ENCODE results near the gene PCDHGA11.
A peak's percentile ranks its signal among the peaks of the same experiment; 100 is the strongest.
"Not testable (repeated sequence)": the region's sequence is repeated elsewhere in the genome, so short reads cannot be mapped to it uniquely, and the experiment has no call there.

The PCDHGA11 gene

DNA sequence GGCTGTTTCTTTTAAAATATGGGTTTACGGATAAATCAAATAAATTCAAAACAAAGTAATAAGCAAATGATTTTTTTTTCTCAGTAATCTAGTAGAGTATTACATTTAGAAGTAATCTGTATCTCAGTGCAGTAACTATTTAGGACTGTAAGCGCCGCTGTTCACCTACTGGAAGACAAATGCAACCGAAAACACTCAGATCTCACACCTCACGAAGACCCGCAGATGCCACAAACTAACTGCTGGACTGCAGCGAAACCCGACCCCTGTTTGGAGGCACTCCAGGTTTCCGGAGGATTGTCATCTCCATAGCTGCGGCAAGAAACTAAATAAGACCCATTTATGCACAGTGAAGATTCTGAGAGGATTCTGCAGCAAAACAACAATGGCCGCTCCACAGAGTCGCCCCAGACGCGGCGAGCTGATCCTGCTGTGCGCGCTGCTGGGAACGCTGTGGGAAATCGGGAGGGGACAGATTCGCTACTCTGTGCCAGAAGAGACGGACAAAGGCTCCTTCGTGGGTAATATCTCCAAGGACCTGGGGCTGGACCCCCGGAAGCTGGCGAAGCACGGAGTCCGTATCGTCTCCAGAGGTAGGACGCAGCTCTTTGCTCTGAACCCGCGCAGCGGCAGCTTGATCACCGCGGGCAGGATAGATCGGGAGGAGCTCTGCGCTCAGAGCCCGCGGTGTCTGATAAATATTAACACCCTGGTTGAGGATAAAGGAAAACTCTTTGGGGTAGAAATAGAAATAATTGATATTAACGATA is 28.2 kb upstream of the PCDHGA11 start, which contains the start of gene PCDHGA8:
PCDHGA8 (plus strand) TSS at position 205 of the 770 bp plus-strand sequence; CDS start at position 386, 181 bp downstream.
- H3K4me3 Mint-ChIP-seq, result no peak within 1 kb of the TSS
- peaks cover 43% of the 10 kb centered on the region for H3K9me3 Mint-ChIP-seq
- peaks cover 75% of the 10 kb centered on the region for H3K27me3 Mint-ChIP-seq

DNA sequence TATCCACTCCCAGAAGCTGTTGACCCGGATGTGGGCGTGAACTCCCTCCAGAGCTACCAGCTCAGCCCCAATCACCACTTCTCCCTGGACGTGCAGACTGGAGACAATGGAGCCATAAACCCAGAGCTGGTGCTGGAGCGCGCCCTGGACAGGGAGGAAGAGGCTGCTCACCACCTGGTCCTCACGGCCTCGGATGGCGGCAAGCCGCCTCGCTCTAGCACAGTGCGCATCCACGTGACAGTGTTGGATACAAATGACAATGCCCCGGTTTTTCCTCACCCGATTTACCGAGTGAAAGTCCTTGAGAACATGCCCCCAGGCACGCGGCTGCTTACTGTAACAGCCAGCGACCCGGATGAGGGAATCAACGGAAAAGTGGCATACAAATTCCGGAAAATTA is 27.6 kb upstream of the PCDHGA11 start:
- Mint-ChIP-seq H3K4me1 (ENCODE audit: low read depth) (no peaks in the 10 kb centered on the region), H3K27me3 (peaks cover 73% of the 10 kb centered on the region), H3K4me3 (no peak overlapping the region), H3K36me3 (ENCODE audit: low read depth) (peaks cover 23% of the 10 kb centered on the region), H3K27ac (no peak overlapping the region), H3K9me3 (peaks cover 42% of the 10 kb centered on the region)

More for the DNA sequence above, 28.2 kb upstream of the PCDHGA11 start, which contains the start of gene PCDHGA8:
- Mint-ChIP-seq H3K27ac (no peak within 1 kb of the TSS), H3K4me1 (ENCODE audit: low read depth) (no peaks in the 10 kb centered on the region), H3K36me3 (ENCODE audit: low read depth) (peaks cover 24% of the 10 kb centered on the region)

- H3K4me3 Mint-ChIP-seq; H3K4me1 Mint-ChIP-seq (ENCODE audit: low read depth); H3K27ac Mint-ChIP-seq: not testable (repeated sequence)
- peaks cover 42% of the 10 kb centered on the region for H3K9me3 Mint-ChIP-seq
- H3K27me3 Mint-ChIP-seq, result peaks cover 74% of the 10 kb centered on the region
- H3K36me3 Mint-ChIP-seq (ENCODE audit: low read depth), result peaks cover 14% of the 10 kb centered on the region
Measured at GRCh38 chr5:141394401-141395187, 26.3 kb upstream of the PCDHGA11 start.

DNA sequence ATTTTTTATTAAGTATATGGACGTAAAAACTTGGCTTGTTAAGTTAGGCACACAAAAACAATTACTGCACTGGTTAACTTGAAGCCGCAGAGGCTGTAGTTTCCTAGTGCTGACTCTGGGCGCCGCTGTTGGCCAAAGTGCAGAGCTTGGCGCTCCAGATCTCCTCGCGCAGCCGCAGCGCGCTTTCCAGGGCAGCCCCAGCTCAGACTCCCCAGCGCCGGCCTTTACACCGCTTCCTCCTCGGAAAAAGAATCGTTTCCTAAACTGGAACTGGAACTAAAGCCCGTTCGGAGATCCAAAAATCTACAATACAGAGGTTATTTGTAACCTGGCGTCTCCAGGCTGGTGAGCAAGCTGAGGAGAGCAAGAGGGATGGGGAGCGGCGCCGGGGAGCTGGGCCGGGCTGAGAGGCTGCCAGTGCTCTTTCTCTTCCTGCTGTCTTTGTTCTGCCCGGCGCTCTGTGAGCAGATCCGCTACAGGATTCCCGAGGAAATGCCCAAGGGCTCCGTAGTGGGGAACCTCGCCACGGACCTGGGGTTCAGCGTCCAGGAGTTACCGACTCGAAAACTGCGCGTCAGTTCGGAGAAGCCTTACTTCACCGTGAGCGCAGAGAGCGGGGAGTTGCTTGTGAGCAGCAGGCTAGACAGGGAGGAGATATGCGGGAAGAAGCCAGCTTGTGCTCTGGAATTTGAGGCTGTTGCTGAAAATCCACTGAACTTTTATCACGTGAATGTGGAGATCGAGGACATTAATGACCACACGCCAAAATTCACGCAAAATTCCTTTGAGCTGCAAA is 22.9 kb upstream of the PCDHGA11 start, which contains the start of gene PCDHGB5:
PCDHGB5 (plus strand) TSS at position 192 of the 796 bp plus-strand sequence; CDS start at position 373, 181 bp downstream.
- not testable (repeated sequence) for H3K4me1 Mint-ChIP-seq (ENCODE audit: low read depth); H3K27ac Mint-ChIP-seq
- Mint-ChIP-seq H3K4me3 (peak within 1 kb of the TSS; percentile 32), H3K27me3 (peaks cover 69% of the 10 kb centered on the region), H3K36me3 (ENCODE audit: low read depth) (peaks cover 15% of the 10 kb centered on the region), H3K9me3 (peaks cover 28% of the 10 kb centered on the region)

DNA sequence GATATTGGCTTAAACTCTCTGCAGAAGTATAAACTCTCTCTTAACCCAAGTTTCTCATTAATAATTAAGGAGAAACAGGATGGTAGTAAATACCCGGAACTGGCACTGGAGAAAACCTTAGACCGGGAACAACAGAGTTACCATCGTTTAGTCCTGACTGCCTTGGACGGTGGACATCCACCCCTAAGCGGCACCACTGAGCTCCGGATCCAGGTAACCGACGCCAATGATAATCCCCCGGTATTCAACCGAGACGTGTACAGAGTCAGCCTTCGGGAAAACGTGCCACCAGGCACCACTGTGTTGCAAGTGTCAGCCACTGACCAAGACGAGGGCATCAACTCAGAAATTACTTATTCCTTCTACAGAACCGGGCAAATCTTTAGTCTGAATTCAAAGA is 22.2 kb upstream of the PCDHGA11 start:
- Mint-ChIP-seq H3K27ac (no peak overlapping the region), H3K4me3 (no peak overlapping the region), H3K27me3 (peaks cover 71% of the 10 kb centered on the region), H3K36me3 (ENCODE audit: low read depth) (peaks cover 12% of the 10 kb centered on the region), H3K9me3 (peaks cover 25% of the 10 kb centered on the region), H3K4me1 (ENCODE audit: low read depth) (no peaks in the 10 kb centered on the region)

DNA sequence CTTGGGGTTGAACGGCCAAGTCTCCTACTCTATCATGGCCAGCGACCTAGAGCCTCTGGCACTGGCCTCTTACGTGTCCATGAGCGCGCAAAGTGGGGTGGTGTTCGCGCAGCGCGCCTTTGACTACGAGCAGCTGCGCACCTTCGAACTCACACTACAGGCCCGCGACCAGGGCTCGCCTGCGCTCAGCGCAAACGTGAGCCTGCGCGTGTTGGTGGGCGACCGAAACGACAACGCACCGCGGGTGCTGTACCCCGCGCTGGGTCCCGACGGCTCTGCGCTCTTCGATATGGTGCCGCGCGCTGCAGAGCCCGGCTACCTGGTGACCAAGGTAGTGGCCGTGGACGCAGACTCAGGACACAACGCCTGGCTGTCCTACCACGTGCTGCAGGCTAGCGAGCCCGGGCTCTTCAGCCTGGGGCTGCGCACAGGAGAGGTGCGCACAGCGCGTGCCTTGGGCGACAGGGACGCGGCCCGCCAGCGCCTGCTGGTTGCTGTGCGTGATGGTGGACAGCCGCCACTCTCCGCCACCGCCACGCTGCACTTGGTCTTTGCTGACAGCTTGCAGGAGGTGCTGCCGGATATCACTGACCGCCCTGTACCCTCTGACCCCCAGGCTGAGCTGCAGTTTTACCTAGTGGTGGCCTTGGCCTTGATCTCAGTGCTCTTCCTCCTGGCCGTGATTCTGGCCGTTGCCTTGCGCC is 21.1 kb upstream of the PCDHGA11 start:
- peaks cover 18% of the 10 kb centered on the region for H3K9me3 Mint-ChIP-seq
- peaks cover 72% of the 10 kb centered on the region for H3K27me3 Mint-ChIP-seq
- H3K27ac Mint-ChIP-seq, result no peak overlapping the region
- no peak overlapping the region for H3K4me3 Mint-ChIP-seq
- peaks cover 6% of the 10 kb centered on the region for H3K36me3 Mint-ChIP-seq (ENCODE audit: low read depth)
- no peaks in the 10 kb centered on the region for H3K4me1 Mint-ChIP-seq (ENCODE audit: low read depth)

- peaks cover 74% of the 10 kb centered on the region for H3K27me3 Mint-ChIP-seq
- peak within 1 kb of the TSS; percentile 42 for H3K4me3 Mint-ChIP-seq
- peaks cover 15% of the 10 kb centered on the region for H3K9me3 Mint-ChIP-seq
- H3K4me1 Mint-ChIP-seq (ENCODE audit: low read depth), result no peaks in the 10 kb centered on the region
- no peak within 1 kb of the TSS for H3K27ac Mint-ChIP-seq
- peaks cover 6% of the 10 kb centered on the region for H3K36me3 Mint-ChIP-seq (ENCODE audit: low read depth)
Measured at GRCh38 chr5:141402553-141403243, 18.2 kb upstream of the PCDHGA11 start, which contains the start of gene PCDHGA9. Gene PCDHGA9 (plus strand): TSS chr5:141402778. CDS start chr5:141402953, 175 bp downstream.

DNA sequence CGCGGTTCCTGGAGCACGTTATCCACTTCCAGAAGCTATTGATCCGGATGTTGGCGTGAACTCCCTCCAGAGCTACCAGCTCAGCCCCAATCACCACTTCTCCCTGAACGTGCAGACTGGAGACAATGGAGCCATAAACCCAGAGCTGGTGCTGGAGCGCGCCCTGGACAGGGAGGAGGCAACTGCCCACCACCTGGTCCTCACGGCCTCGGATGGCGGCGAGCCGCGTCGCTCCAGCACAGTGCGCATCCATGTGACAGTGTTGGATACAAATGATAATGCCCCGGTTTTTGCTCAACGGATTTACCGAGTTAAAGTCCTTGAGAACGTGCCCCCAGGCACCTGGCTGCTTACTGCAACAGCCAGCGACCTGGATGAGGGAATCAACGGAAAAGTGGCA is 17.5 kb upstream of the PCDHGA11 start:
- no peak overlapping the region for H3K4me3 Mint-ChIP-seq
- H3K36me3 Mint-ChIP-seq (ENCODE audit: low read depth), result peaks cover 8% of the 10 kb centered on the region
- H3K27me3 Mint-ChIP-seq, result peaks cover 80% of the 10 kb centered on the region
- H3K9me3 Mint-ChIP-seq, result peaks cover 18% of the 10 kb centered on the region
- no peaks in the 10 kb centered on the region for H3K4me1 Mint-ChIP-seq (ENCODE audit: low read depth)
- H3K27ac Mint-ChIP-seq, result no peak overlapping the region

- Mint-ChIP-seq H3K4me3 (peak within 1 kb of the TSS; percentile 67), H3K36me3 (ENCODE audit: low read depth) (peaks cover 13% of the 10 kb centered on the region), H3K9me3 (peaks cover 16% of the 10 kb centered on the region), H3K27me3 (peaks cover 79% of the 10 kb centered on the region)
- not testable (repeated sequence) for H3K4me1 Mint-ChIP-seq (ENCODE audit: low read depth); H3K27ac Mint-ChIP-seq
Measured at GRCh38 chr5:141407790-141408505, 12.9 kb upstream of the PCDHGA11 start, which contains the start of gene PCDHGB6. Gene PCDHGB6 (plus strand): TSS chr5:141408021. CDS start chr5:141408203, 182 bp downstream.

DNA sequence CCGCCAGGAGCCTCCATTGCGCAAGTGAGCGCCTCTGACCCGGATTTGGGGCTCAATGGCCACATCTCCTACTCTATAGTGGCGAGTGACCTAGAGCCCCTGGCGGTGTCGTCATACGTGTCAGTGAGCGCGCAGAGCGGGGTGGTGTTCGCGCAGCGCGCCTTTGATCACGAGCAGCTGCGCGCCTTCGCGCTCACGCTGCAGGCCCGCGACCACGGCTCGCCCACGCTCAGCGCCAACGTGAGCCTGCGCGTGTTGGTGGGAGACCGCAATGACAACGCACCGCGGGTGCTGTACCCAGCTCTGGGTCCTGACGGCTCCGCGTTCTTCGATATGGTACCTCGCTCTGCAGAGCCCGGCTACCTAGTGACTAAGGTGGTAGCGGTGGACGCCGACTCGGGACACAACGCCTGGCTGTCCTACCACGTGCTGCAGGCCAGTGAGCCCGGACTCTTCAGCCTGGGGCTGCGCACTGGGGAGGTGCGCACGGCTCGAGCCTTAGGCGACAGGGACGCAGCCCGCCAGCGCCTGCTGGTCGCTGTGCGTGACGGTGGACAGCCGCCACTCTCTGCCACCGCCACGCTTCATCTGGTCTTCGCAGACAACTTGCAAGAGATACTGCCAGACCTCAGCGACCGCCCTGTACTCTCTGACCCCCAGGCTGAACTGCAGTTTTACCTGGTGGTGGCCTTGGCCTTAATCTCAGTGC is 11.1 kb upstream of the PCDHGA11 start:
- peaks cover 18% of the 10 kb centered on the region for H3K36me3 Mint-ChIP-seq (ENCODE audit: low read depth)
- no peak overlapping the region for H3K4me3 Mint-ChIP-seq
- peaks cover 13% of the 10 kb centered on the region for H3K4me1 Mint-ChIP-seq (ENCODE audit: low read depth)
- H3K9me3 Mint-ChIP-seq, result peaks cover 16% of the 10 kb centered on the region
- peaks cover 81% of the 10 kb centered on the region for H3K27me3 Mint-ChIP-seq
- no peak overlapping the region for H3K27ac Mint-ChIP-seq

DNA sequence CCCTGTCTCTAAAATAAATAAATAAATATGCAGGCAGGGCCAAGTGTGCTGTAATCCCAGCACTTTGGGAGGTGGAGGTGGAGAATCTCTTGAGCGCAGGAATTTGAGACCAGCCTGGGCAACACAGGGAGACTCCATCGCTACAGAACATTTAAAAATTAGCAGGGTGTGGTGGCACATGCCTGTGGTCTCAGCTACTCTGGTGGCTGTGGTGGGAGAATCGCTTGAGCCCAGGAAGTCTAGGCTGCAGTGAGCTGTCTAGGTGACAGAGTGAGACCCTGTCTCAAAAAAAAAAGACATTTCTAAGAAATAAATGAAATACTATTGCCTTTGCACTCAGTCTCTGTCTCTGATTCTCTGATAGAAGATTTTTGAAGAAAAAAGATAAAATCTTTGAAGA is 9.3 kb upstream of the PCDHGA11 start:
- Mint-ChIP-seq H3K27me3 (peaks cover 79% of the 10 kb centered on the region), H3K27ac (no peak overlapping the region), H3K9me3 (peaks cover 16% of the 10 kb centered on the region), H3K36me3 (ENCODE audit: low read depth) (peaks cover 18% of the 10 kb centered on the region), H3K4me1 (ENCODE audit: low read depth) (peaks cover 17% of the 10 kb centered on the region), H3K4me3 (no peak overlapping the region)

DNA sequence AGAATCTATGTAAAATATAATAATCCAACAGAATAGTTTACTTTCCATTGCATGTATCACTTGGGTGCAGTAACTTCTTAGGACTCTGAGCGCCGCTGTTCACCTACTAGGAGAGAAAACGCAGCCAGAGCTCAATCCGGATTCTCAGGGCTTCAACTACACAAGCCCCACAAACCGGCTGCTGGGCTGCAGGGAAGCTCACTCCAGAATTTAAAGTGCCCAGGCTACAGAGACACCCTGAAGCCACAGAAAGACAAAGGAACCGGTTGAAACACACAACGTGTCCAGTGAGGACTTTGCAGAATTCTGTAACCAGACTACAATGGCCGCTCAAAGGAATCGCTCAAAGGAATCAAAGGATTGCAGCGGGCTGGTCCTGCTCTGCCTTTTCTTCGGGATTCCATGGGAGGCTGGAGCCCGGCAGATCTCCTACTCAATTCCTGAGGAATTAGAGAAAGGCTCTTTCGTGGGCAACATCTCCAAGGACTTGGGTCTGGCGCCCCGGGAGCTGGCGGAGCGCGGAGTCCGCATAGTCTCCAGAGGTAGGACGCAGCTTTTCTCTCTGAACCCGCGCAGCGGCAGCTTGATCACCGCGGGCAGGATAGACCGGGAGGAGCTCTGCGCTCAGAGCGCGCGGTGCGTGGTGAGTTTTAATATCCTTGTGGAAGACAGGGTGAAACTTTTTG is 7.9 kb upstream of the PCDHGA11 start, which contains the start of gene PCDHGA10:
PCDHGA10 (plus strand) TSS at position 134 of the 686 bp plus-strand sequence; CDS start at position 323, 189 bp downstream.
- Mint-ChIP-seq H3K27me3 (peaks cover 78% of the 10 kb centered on the region), H3K4me3 (peak within 1 kb of the TSS; percentile 79), H3K36me3 (ENCODE audit: low read depth) (peaks cover 21% of the 10 kb centered on the region), H3K27ac (no peak within 1 kb of the TSS), H3K4me1 (ENCODE audit: low read depth) (peaks cover 20% of the 10 kb centered on the region), H3K9me3 (peaks cover 19% of the 10 kb centered on the region)
